GM18502 (cell line): ENCODE results near the gene GAS2L1.

Experiments
- ATAC-seq: cut with Tn5 transposase; IDR thresholded peaks from one replicate; pipeline ENCODE4 v1.9.1; 2021; ENCODE audit warnings: mild to moderate bottlenecking; ENCODE audit not compliant: unreplicated experiment, poor library complexity

Gene GAS2L1

DNA sequence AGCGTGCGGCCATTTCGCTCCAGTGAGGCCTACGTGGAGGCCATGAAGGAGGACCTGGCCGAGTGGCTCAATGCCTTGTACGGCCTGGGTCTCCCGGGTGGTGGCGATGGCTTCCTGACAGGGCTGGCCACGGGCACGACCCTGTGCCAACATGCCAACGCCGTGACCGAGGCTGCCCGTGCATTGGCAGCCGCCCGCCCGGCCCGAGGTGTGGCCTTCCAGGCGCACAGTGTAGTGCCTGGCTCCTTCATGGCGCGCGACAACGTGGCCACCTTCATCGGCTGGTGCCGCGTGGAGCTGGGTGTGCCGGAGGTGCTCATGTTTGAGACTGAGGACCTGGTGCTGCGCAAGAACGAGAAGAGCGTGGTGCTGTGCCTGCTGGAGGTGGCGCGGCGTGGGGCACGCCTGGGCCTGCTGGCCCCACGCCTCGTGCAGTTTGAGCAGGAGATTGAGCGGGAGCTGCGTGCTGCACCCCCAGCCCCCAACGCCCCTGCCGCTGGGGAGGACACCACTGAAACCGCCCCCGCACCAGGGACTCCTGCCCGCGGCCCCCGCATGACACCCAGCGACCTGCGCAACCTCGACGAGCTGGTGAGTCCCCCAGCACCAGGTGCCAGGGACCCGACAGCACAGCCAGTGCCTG lies 1.8 kb downstream of the GAS2L1 start:
- no peak for ATAC-seq

DNA sequence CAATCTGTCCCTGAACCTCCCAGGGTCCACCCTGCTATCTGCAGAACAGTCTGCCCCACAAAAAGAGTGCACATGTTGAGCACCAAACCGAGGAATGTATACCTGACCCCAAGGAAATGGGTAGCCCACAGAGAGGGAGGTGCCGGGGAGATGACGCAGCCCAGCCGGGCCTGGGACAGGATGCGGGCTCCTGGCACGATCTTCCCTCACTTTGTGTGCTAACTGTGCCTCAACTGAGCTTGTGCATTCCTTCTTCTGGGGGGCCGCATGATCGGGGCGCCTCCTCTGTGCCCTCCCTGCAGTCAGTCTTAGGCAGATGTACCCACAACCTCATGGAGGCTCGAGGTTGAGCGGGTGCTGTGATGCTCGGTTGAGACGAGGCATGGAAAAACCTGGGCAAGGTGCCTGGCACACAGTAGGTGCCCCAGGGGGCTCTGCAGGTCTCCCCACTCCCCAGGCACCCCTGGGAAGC lies 2.4 kb downstream of the GAS2L1 start:
- no peak for ATAC-seq

DNA sequence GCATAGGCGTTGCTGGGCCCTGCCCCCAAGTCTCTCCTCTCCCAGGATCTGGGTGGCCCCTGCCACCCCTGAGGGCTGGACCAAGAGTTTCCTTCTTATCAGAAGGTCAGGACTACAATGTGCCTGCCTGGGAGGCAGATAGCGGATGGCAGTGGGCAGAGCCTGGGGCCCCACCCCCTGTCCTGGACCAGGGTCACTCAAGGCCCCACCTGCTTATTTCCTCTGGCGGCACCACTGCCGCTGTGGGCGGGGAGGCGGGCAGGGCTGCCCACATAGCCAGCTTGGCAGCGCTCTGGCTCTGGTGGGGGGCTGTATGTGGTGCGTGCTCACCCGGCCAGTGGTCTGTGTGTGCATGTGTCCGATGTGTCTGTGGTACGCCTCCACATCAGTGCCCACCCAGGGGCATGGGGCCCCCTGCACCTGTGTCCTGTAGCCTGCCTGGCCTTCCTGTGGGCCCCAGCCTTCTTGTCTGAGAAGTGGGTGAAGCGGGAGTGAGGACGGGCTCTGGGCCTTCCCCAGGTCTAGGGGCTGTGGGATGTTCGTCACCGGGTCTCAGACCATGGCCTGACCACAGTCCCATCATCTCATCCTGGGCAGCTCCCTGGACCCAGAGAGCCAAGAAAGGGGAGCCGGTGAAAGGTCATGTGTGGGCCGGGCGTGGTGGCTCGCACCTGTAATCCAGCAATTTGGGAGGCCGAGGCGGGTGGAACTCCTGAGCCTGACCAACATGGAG lies 3.0 kb downstream of the GAS2L1 start:
- ATAC-seq = no peak

DNA sequence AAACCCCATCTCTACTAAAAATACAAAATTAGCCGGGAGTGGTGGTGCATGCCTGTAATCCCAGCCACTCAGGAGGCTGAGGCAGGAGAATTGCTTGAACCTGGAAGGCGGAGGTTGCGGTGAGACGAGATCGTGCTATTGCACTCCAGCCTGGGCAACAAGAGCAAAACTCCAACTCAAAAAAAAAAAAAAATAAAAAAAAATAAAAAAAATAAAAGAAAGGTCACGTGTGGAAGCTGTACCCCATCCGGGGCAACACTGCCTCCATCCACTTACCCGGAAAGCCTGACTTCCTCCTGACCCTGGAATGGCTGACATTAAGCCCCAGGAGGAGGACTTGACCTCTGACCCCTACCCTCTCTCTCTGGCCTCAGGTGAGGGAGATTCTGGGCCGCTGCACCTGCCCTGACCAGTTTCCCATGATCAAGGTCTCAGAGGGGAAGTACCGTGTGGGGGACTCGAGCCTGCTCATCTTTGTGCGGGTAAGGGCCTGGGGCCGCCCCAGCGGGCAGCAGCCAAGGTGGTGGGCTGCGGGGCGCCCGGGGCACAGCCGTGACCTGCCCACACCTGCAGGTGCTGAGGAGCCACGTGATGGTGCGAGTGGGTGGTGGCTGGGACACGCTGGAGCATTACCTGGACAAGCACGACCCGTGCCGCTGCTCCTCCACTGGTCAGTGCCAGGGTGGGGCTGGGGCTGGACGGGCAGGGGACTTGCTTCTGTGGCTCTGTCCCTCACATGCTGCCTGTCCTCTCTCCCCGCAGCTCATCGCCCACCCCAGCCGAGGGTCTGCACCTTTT lies 3.8 kb downstream of the GAS2L1 start:
- no peak for ATAC-seq

DNA sequence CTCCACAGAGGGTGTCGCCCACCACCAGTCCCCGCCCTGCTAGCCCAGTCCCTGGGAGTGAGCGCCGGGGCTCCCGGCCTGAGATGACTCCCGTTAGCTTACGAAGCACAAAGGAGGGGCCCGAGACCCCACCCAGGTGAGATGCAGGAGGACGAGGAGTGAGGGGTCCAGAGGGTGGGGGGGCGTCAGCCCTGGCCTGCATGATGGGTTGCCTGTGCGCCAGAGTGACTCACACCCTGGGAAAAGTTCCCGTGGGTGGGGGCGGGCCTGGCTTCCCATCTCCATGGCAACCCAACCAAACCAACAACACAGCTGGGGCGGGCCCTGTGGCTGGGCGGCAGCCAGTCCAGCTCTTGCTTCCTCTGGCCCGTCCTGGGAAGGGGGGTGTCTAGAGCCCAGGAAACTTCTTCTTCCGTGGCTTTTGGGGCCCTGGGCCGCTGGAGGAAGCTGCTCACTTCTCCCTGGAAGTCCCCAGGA lies 4.5 kb downstream of the GAS2L1 start:
- no peak for ATAC-seq

DNA sequence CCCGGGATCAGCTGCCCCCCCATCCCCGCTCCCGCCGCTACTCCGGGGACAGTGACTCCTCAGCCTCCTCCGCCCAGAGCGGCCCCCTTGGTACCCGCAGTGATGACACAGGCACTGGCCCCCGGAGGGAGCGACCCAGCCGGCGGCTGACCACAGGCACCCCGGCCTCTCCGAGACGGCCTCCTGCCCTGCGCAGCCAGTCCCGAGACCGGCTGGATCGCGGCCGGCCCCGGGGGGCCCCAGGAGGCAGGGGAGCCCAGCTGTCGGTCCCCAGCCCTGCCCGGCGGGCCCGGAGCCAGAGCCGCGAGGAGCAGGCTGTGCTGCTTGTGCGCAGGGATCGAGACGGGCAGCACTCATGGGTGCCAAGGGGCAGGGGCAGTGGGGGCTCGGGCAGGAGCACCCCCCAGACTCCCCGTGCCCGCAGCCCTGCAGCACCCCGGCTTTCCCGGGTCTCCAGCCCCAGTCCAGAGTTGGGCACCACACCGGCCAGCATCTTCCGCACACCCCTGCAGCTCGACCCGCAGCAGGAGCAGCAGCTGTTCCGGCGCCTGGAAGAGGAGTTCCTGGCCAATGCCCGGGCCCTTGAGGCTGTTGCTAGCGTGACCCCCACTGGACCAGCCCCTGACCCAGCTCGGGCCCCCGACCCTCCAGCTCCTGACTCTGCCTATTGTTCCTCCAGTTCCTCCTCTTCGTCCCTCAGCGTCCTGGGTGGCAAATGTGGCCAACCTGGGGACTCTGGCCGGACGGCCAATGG lies 5.2 kb downstream of the GAS2L1 start:
- no peak for ATAC-seq

DNA sequence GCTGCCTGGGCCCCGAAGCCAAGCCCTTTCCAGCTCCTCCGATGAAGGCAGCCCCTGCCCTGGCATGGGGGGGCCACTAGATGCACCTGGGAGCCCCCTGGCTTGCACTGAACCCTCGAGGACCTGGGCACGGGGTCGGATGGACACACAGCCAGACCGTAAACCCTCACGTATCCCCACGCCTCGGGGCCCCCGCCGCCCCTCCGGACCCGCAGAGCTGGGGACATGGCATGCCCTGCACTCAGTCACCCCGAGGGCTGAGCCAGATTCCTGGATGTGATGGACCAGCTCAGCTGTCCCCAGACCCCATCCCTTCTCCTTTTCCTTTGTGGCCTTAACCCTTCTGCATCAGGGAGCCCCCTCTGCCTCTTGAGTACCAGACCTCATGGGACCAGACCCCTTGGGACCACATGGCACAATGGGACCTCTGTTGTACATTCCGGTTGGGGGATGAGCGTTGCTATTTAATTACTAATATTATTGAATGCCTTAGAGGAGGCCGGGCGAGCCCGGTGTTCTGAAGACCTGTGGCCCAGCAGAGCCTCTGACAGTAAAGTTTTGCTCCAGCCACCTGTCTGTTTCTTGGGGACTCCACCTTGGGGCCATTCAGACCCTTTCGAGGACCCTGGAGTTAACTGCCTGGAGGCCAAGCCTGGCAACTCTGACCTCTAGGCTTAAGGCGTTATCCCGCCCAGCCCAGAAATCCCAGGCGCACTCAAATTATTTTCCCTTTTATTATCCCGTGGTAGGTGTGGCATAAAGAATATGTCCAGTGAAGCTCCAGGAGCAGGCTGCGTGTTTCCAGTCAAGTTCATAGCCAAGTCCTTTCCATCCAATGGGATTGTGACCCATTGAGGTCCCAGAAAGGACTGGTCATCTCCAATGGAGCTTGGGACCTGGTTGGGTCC lies 6.0 kb downstream of the GAS2L1 start:
- no peak for ATAC-seq

DNA sequence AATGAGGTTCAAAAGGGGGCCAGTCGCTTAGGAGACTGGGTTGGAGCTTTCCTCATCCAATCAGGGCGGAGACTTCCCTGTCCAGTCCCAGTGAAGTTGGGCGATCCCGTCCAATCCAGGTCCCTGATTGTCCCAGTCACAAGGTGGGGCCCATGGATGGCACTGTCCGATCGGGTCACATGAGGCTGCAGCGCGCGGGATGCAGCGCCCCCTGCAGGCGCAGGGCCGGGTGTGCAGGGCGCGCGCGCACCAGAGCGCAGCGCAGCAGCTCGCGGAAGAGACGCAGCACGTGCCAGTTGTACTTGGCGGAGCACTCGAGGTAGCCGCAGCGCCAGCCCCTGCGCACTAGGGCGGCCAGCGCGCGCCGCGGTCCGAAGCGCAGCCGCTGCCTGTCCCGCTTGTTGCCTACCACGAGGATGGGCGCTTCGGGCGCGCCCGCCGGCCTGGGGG lies 6.7 kb downstream of the GAS2L1 start:
- ATAC-seq = no peak

DNA sequence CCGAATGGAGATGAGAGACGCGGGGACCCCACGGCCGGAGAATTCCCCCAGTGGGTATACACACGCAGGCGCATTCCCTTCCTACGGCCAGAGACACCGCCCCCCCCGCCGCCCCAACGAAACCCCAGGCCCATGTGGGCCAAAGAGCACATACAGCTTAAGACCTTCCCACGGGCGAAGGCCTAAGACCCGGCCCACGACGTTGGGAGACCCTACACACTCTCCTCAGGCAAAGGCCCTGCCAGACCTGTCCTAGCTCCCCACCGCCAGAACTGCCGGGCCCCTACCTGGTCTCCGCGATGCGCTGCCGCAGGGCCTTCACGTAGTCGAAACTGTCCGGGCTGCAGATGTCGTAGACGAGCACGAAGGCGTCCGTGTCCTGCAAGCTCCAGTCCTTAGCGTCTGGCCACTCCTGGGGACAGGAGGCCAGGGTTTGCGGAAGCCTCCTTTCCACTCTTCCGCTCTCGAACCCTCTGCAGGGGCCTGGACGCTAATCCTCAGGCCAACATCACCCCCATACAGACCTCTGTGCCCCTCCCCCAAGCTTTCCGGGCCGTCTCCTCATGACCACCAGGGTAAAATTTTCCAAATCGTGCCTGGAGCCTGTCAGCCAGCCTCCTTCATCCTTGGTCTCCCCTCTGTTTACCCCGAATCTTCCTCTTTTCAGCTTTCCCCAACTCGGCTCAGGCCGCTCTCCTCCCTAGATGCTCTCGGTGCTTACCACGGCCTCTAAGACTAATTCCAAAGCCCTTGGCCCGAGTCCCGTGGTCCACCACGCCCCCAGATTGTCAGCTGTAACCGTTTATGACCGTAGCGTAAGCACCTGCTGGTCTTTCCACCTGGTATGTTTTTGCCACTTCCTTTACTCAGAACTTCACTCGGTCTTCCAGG lies 7.4 kb downstream of the GAS2L1 start:
- no peak for ATAC-seq

DNA sequence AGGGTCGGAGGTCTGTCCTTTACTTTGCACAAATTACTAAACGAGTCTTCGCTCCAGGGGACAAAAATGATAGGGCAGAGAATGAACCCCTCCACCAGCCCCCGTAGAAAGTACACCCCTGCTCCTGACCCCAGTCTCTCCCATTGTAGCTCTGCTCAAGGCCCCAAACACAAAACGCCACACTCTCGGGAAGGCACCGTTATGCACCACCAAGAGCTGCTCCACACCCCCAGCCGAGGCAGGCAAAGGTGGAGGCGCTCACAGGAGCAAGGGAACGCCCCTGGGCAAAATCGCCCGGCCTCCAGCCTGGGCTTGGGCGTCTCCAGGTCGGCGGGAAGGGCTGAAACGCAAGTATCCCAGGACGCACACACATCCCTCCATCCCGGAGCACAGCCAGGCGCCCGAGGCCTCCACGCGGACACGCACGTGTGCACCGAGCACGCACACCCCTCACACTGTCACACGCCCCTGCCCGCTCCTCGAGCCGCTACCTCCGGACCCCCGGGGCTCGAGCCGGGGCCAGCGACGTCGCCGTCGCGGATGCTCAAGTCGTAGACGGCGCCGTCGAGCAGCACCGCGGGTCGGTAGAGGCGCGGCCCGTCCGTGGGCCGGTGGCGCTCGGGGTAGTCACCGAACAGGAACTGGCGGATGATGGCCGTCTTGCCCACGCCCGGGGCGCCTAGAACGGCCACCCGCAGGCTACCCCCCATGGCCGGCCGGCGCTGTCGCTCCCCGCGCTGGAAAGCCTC lies 8.3 kb downstream of the GAS2L1 start:
- ATAC-seq = no peak

DNA sequence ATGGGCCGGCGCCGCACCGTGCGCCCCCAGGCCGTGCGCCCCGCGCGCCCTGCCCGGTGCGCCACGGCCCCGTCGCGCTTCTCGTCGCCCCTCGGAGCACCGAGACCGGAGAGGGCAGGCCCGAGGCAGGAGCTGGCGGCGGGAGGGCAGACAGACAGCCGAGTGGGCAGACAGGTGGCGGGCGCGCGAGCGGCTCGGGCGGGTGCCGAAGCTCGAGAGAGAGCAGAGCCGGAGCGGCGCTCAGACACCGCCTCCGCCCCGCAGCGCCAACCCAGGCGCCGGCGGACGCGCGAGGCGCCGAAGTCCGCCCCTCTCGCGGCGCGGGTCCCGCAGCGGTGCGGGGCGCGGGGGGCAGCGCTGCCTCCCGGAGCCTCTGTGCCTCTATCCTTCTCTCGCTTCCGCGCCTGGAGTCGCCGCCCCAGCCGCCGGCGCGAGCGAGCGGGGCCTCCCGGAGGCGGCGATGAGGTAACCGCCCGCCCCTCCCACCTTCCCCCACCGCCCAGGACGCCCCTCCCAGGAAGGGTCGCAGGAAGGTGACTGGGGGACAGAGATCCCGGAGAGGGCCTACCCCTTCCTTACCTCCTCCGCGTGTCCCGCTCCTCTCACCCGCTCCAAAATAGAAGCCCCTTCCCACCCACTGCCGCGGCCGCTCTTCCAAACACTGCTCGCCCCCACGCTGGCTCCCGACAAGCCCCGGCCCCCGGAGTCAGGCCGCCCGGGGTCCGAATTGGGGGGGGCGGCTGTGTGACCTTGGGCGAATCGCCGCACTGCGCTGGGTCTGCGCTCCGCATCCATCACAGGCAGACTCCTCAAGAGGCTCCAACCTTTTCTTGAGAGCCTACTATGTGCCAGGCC lies 9.1 kb downstream of the GAS2L1 start, which contains the start of gene RASL10A:
Gene RASL10A (minus strand): TSS at position 412 of the 855 bp plus-strand sequence. CDS start 451 bp downstream, outside the sequence.
- no peak for ATAC-seq

DNA sequence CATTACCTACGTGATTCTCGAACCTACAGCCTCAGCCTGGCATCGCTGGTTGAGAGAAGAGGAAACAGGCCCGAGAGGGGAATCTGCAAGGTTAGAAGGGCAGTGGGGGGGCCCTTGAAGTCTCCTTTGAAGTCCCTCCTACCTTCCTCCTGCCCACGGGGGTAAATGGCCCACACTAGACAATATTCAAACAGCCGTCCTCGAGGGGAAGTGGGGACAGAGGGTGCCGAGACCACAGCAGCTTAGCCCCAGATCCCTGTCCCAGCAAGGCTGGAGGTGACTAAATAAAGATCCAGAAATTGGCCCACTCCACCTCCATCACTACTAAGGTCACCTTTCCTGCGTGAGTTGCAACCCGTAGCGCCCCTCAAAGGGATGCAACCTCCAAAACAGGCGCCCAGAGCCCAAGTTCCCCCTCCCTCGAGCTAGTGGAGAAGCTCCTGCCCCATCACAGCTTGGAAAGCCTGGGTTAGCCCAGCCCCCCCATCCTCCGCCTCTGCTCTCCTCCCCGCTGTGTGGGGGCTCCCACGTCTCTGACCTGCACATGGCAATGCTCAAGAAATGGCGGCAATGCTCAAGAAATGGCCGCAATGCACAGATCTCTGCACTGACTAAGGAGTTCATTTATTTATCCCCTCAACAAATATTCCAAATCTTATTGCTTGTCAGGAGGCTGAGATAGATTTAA lies 9.8 kb downstream of the GAS2L1 start:
- ATAC-seq = no peak

DNA sequence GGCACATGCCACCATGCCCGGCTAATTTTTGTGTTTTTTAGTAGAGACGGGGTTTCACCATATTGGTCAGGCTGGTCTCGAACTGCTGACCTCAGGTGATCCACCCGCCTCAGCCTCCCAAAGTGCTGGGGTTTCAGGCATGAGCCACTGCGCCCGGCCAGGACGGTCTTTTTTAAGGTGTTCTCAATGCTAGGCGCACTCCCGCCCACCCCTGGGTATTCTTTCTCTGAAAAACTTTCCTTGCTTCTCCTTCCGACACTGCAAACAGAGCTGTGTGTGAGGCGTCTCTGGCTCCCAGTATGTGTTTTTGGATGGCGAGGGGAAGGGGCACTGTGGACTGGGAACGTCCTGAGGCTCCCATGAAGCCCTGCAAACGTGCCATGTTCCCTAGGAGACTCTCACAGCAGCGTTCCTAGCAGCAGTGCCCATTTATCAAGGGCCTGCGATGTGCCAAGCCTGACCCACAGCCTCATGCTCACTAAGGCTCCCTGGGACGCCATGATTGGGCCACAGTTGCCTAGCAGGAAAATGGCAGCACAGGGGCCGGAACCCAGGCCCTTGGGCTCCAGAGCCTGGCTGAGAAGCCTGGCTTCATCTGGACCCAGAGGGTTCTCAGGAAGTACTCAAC lies 11.5 kb downstream of the GAS2L1 start:
- no peak for ATAC-seq

DNA sequence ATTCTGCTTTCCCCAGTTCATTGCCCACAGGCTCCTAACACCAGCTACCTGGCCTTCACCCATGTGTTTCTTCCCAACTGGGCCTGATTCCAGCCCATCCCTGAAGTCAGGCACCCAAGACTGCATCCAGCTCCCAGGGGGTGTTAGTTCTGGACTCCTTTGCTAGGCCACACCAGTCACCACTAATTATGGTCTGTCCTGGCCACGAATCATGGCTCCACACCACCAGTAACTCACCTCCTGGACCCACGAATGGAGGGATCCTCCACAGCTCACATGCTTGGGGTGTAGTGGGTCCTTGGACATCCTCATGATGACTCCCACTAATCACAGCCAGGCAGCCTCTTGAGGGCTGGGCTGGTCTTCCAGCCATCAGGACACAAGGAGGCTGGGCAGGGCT lies 12.6 kb downstream of the GAS2L1 start:
- no peak for ATAC-seq

DNA sequence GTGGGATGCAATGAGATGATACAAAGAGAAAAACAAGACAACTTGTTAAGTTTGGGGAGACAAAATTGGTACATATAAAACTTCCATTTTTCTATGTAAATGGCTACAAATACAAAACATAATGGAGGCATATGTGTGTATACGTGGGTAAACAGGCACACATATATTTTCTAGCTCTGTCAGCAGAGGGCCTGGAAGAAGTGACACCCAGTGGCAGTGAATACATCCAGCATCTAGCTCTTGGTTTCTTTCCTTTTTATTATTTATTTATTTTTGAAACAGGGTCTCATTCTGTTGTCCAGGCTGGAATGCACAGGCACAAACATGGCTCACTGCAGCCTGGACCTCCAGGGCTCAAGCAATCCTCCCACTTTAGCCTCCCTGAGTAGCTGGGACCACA lies 14.1 kb downstream of the GAS2L1 start:
- ATAC-seq = no peak

DNA sequence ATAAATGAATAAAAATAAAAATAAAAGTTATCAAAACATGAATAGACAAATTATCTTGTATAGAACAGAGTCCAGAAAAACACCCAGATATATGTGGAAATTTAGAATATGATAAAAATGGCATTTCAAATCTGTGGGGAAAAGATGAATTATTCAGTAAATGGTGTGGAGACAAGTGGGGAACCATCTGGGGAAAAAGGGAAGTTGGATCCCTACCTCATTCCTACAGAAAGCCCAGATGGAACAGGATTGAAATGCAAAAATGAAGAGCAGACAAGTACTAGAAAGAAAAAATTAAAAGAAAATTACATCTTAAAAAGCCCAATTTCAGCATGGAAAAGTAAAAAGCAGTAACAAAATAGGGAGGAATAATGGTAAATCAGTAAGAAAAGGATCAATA lies 17.2 kb downstream of the GAS2L1 start:
- ATAC-seq = no peak
